Right lobe of liver (tissue), 5 donors: ENCODE results near the gene BOLA1. TPM values are rescaled to one million over a fixed set of nuclear protein-coding genes. Genes with fewer than 3 reads are reported as not detected.

ENCODE experiments used
- total RNA-seq, 6 experiments: library from RNA; depleted of rRNA in 2 of 6; stranded (reverse); fragments of >200 nt in 2 of 6; fragmentation: NEBNext Ultra II Directional in 3 of 6; extraction: Animal tissue kit (Norgen Biotek cat#: 25700) in 3 of 6; gene quantifications; one replicate each; pipeline versions ENCODE4 v1.1.0 to v1.2.4, GENCODE V29; 2016 to 2023
- donor health status: DM: no; HTN: no; CAD: no.
- donor health status: DM: no; HTN: no; CAD: no.
- donor health status: DM: no; HTN: yes; CAD: no.
- donor health status: DM: no; HTN: yes; CAD: no.

Gene BOLA1
- total RNA-seq, 6 experiments from 2014 or later = 8.4 to 23.7 (median 9.5) TPM

Other genes starting within 250 kb of the BOLA1 start
- 10 to 100 TPM in 1 of 6 experiments, 1 to 10 TPM in 5; 1.3 to 15.9 (median 3.6) TPM for gene FCGR1A, start 116.9 kb upstream of the BOLA1 start, total RNA-seq
- under 1 TPM; 0.12 to 0.50 (median 0.25) TPM for gene SV2A, start 18.3 kb downstream of the BOLA1 start, total RNA-seq
- gene SF3B4, start 28.2 kb downstream of the BOLA1 start, total RNA-seq = 10 to 100 TPM in 5 of 6 experiments, 1 to 10 TPM in 1; 8.2 to 18.5 (median 12.2) TPM
- 1 to 10 TPM in 5 of 6 experiments, under 1 TPM in 1; 0.97 to 7.1 (median 3.6) TPM for gene MTMR11, start 37.3 kb downstream of the BOLA1 start, total RNA-seq
- 10 to 100 TPM in 5 of 6 experiments, 1 to 10 TPM in 1; 9.1 to 22.3 (median 16.8) TPM for gene OTUD7B, start 111.2 kb downstream of the BOLA1 start, total RNA-seq
- gene VPS45, start 168.2 kb downstream of the BOLA1 start, total RNA-seq = 10 to 100 TPM; 12.5 to 18.2 (median 14.7) TPM